AG08395 (cell line): Measurements from ENCODE around the gene ZNF821.
A peak's percentile ranks its signal among the peaks of the same experiment; 100 is the strongest.
"Not testable (repeated sequence)": the region's sequence is repeated elsewhere in the genome, so short reads cannot be mapped to it uniquely, and the experiment has no call there.

Experiments
- DNase-seq: peaks from one replicate; pipeline ENCODE4 v3.0.0; 2012; ENCODE audit warnings: mixed read lengths, low spot score

Gene ZNF821

DNA sequence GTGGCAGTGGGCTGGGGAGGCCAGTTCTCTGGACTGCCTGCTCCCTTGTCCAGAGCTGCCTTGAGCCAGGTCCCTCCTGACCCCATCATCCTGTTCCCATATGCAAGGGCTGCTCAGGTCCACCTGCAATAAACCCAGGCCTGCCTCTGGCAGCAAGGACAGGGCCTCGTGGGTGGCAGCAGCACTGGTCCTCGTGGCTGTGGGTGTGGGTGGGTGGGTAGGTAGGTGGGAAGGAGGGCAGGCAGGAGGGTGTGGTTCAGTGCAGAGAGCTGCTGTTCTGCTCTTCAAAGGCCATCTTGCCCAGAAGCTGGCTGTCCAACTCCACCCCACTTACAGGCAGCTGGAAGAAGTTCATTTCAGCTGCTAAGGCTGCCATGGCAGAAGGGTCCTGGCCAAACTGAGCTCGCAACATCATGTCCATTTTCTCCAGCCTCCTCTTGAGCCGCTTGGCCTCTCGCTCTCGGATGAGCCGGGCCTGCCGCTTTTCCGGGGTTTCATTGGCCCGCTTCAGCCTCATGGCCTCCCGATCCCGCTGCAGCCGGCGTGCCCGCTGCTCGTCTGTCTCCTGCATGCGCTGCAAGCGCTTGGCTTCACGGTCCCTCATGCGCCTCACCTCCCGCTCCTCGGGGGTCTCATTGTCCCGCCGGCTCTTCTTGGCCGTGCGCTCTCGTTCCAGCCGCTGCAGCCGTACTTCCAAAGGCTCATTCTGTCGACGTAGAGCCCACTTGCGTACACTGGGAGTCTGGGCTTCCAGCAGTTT, 24.0 kb downstream of the ZNF821 start:
- no peak for DNase-seq

- no peak for DNase-seq
These were observed 27.9 kb downstream of the ZNF821 start for GRCh38 chr16:71855937-71856662.

GRCh38 chr16:71854369-71854948, 29.5 kb downstream of the ZNF821 start:
- DNase-seq = no peak

DNA sequence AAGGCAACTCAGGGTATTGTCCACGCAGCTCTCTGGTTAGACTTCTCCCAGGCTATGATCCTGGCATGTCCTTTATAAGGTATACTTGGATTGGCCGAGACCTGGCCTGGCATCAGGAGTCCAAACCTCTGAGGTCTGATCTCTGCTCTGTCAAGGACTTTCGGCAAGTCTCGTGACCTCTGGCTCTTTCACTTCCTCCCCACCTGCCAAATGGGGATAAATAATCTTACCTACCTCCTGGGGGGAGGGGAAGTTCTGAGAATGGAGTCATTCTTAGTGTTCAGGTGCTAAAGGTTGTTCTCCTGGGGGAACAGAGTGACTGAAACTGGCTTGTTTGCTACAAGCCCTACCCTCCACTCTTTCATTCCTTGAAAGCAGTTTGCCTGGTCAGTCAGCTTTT, 30.6 kb downstream of the ZNF821 start:
- no peak for DNase-seq

- no peak for DNase-seq
These were observed 31.4 kb downstream of the ZNF821 start for GRCh38 chr16:71852561-71852960.

- no peak for DNase-seq
These were observed 31.8 kb downstream of the ZNF821 start for GRCh38 chr16:71852158-71852557.

DNA sequence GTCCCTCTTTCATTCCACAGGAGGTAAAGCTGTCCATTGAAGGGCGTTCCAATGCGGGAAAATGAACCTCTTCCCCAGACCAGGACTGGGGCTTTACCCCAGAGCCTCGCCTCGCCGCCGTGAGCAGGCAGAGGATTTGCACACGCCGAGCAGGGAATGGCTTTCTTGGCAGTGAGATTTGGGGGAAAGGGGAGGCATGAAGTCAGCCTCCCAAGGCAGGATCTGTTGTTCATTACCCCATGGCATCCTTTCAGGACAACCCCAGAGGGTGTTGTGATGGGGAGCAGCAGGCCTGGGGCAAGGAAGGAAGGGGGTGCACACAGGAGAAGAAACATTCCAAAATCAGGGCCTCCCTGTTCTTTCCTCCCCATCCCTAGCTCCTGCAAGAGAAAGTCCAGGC, 32.2 kb downstream of the ZNF821 start:
- no peak for DNase-seq

DNA sequence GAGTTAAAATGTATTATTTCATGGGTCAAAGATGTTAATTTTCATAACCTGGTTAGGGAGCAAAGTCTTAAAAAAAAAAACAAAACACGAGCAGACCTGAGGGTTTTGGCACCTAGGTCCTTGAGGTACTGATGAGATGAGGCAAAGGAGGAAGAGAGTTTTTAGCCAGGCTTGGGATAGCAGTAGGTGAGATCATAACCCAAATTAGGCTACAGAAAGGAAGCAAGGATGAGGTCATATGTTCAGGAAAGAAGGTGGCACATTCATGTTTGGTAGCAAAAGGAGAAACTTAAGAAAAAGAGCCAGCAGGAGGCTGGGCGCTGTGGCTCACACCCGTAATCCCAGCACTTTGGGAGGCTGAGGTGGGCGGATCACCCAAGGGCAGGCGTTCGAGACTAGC, 35.4 kb downstream of the ZNF821 start:
- DNase-seq = no peak

GRCh38 chr16:71847096-71847495, 36.9 kb downstream of the ZNF821 start:
- no peak for DNase-seq

- peak; percentile 14 for DNase-seq
These were observed 37.6 kb downstream of the ZNF821 start for GRCh38 chr16:71846431-71846830.

DNA sequence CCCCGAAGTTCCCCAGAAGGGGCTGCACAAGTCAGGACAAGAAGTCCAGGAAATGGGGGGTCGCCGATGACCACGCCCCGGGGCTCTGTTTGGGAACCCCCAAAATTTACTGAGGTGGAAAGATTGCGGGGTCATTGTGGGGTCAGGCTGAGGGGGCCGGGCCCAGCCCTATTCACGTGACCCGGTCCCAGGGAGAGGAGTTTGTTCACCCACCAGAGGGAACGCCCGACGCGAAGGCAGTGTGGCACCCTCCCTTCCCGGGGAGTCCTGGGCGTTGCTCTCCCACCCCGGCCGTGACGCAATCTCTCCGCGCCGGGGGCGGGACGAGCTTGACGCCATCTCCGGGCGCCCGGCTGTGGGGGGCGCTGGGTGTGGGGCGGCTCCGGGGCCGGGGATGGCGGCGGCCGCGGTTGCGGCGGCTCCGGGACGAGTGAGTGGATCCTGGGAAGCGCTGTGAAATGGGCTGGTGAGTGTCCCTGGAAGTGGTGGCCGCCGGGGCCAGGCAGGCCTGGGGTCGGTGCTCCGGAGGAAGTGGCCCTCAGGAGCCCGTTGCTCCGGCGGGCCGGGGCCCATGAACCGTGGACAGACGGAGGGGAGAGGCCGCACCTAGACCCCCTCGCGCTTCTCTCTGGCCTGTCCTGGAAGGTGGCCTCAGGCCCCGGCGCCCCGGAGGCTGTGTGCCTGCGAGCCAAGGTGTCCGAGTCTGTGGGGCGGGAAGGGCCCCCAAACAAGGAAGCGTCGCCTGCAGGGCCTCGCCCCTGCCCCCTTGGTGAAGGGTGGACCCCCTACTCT, 38.1 kb downstream of the ZNF821 start, which contains the start of gene ATXN1L:
ATXN1L (plus strand) TSS at position 338 of the 792 bp plus-strand sequence. CDS start 3,765 bp downstream, outside the sequence.
- peak; percentile 99 for DNase-seq

DNA sequence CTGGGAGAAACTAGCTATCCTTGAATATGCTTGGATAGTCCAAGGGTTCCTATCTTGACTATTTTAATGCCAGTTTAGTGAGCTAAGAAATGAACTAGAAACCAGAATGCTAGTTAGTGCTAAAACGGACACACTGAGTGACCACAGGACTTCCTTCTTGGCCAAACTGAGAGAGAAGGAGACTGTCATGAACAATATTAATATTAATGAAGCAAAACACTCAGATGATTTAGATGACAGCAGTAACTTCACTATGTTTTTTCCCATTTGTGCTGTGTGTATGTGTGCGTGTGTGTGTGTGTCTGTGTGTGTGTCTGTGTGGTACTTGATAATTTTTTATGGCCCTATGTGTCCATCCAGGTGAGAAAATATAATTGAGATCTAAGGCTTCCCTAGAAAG, 40.4 kb downstream of the ZNF821 start:
- DNase-seq = no peak

DNA sequence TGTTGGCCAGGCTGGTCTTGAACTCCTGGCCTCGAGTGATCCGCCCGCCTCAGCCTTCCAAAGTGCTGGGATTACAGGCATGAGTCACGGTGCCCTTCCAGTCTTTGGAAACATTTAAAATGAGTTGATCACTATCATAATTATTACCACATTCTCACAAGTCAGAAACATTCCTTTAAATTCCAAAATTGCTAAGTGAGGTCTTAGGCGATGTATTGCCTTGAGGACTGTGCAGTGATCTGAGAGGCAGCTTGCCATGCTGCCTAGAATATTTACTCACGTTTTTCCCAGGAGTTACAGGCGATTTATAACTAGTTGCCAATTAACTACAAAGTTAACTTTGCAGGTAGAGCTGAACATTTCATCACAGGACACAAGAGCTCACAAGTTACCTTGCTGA, 43.9 kb downstream of the ZNF821 start:
- DNase-seq = peak; percentile 54

DNA sequence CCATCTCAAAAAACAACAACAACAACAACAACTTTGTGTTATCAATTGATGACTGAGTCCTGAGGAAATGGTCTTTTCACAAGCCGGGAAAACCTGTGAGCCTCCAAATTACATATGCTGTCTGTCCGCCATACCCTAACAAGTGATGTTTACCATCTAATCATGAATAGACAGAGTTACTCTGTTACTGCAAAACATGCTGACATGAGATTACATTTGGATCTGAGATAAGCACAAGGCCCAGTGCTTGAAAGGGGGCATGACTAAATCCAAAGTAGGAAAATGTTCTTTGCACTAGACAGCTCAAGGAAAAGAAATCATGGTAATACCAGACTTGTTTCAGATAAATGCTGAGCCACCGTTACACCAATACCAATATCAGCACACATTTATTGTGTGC, 46.8 kb downstream of the ZNF821 start:
- DNase-seq = no peak

- no peak for DNase-seq
These were observed 49.7 kb downstream of the ZNF821 start for GRCh38 chr16:71834291-71834690.

GRCh38 chr16:71832112-71832511, 51.9 kb downstream of the ZNF821 start:
- DNase-seq = not testable (repeated sequence)

- not testable (repeated sequence) for DNase-seq
These were observed 52.3 kb downstream of the ZNF821 start for GRCh38 chr16:71831698-71832097.

GRCh38 chr16:71830359-71830758, 53.6 kb downstream of the ZNF821 start:
- no peak for DNase-seq

DNA sequence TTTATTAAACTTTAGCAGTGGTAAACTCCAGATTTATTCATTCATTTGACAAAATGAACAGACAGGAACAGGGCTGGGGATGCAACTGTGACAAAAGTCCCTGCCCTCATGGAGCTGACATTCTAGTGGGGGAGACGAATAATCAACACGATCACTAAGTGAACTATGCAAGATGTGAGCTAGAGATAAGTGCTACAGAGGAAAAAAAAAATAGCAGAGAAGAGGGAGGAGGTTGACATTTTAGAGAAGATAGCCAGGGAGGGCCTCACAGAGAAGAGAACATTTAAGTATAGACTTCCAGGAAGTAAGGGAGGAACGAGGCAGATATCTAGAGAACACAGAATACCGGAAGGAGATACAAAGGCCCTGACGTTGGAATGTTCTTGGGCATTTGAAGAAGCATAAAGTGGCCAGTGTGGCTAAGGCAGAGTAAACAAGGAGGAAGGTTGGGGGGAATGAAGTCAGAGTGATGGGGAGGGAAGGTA, 57.4 kb downstream of the ZNF821 start:
- no peak for DNase-seq

DNA sequence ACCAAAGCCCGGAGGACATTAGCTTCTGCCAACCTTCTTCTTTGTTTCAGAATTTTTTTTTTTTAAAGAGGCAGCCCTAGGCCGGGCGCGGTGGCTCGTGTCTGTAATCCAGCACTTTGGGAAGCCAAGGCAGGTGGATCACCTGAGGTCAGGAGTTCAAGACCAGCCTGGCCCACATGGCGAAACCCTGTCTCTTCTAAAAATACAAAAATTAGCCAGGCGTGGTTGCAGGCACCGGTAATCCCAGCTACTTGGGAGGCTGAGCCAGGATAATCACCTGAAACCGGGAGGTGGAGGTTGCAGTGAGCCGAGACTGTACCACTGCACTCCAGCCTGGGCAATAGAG, 66.9 kb downstream of the ZNF821 start:
- not testable (repeated sequence) for DNase-seq

DNA sequence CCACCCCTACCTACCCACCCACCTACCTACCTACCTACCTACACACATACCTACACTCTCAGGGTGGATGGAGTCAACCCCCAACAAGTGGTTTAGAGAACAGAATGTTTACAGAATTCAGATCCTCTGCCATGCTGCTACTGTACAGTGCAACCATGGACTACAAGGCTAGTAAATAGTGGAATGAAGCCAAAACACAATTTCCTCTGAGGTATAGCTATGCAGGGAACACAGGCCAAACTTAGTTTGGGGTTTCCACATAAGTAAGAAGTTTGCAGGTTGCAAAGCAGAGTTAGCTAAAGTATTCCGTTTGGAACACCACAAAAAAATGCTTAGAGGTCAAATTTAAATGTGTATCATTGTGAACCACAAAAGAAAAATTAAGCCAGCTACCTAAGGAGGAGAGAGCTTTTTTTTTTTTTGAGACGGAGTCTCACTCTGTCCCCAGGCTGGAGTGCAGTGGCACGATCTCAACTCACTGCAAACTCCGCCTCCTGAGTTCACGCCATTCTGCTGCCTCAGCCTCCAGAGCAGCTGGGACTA, 72.7 kb downstream of the ZNF821 start:
- DNase-seq = no peak

- not testable (repeated sequence) for DNase-seq
These were observed 73.8 kb downstream of the ZNF821 start for GRCh38 chr16:71810155-71810530.
